ENCODE results near the gene RBFA. TPM values are rescaled to one million over a fixed set of nuclear protein-coding genes. Genes with fewer than 3 reads are reported as not detected.
A peak's percentile ranks its signal among the peaks of the same experiment; 100 is the strongest.
"Not testable (repeated sequence)": the region's sequence is repeated elsewhere in the genome, so short reads cannot be mapped to it uniquely, and the experiment has no call there.

Gene RBFA
- total and polyA plus RNA-seq, 2 experiments from 2014 or later = 28.4 to 45.1 TPM

DNA sequence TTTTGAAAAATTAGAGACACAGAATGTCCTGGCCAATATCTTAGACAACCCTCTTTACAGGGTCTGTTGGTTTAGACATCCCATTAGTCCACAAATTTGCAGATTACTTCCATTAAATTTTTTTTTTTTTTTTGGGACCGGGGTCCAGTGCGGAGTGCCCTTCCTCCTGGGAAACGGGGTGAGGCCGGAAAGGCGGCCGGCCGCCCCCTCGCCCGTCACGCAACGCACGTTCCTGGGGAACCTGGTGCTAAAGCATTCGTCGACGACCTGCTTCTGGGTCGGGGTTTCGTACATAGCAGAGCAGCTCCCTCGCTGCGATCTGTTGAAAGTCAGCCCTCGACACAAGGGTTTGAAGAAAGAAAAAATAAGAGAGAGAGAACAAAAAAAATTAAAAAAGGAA lies 21.5 kb upstream of the RBFA start:
- no peak overlapping the region for H3K4me3 ChIP-seq
- no peaks in the 10 kb centered on the region for H3K4me1 ChIP-seq (ENCODE audit: low read depth)
- no peaks in the 10 kb centered on the region for H3K36me3 ChIP-seq
- no peaks in the 10 kb centered on the region for H3K27me3 ChIP-seq
- no peaks in the 10 kb centered on the region for H3K9me3 ChIP-seq (ENCODE audit: low read depth)
- H3K27ac ChIP-seq = no peak overlapping the region
- TF ChIP-seq, protein P1, sequence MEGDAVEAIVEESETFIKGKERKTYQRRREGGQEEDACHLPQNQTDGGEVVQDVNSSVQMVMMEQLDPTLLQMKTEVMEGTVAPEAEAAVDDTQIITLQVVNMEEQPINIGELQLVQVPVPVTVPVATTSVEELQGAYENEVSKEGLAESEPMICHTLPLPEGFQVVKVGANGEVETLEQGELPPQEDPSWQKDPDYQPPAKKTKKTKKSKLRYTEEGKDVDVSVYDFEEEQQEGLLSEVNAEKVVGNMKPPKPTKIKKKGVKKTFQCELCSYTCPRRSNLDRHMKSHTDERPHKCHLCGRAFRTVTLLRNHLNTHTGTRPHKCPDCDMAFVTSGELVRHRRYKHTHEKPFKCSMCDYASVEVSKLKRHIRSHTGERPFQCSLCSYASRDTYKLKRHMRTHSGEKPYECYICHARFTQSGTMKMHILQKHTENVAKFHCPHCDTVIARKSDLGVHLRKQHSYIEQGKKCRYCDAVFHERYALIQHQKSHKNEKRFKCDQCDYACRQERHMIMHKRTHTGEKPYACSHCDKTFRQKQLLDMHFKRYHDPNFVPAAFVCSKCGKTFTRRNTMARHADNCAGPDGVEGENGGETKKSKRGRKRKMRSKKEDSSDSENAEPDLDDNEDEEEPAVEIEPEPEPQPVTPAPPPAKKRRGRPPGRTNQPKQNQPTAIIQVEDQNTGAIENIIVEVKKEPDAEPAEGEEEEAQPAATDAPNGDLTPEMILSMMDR (IDR thresholded peaks at IDR 0.05; ENCODE audit: low read depth, low read length) = no peak
- DNase-seq (ENCODE audit: low read depth in 1 of 2, low spot score in 1 of 2) = no peak

DNA sequence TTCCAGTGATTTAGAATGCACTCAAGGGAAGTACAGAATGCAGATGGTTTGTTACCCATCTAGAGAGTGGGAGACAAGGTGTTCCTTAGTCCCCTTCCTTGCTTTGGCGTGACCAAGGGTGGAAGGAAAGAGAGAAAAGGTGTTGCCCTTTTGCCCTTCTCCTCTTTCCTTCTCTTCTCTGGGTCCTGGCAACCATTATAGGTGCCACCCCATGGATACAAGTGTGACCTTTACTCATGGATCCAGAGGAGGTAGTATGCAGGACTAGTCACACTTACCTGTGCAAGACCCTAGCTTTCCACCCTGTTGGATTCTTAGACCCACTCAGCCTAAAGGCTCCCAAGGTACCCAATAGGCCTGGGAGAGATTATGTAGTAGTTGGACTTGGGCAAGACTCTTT lies 11.6 kb upstream of the RBFA start:
- H3K4me3 ChIP-seq = no peak overlapping the region
- no peaks in the 10 kb centered on the region for H3K36me3 ChIP-seq
- H3K9me3 ChIP-seq (ENCODE audit: low read depth) = no peaks in the 10 kb centered on the region
- no peak overlapping the region for H3K27ac ChIP-seq
- H3K4me1 ChIP-seq (ENCODE audit: low read depth) = no peaks in the 10 kb centered on the region
- TF ChIP-seq, protein P1 (IDR thresholded peaks at IDR 0.05; ENCODE audit: low read depth, low read length) = no peak
- H3K27me3 ChIP-seq = no peaks in the 10 kb centered on the region
- DNase-seq (ENCODE audit: low read depth in 1 of 2, low spot score in 1 of 2) = peak; percentile 43 to 54

DNA sequence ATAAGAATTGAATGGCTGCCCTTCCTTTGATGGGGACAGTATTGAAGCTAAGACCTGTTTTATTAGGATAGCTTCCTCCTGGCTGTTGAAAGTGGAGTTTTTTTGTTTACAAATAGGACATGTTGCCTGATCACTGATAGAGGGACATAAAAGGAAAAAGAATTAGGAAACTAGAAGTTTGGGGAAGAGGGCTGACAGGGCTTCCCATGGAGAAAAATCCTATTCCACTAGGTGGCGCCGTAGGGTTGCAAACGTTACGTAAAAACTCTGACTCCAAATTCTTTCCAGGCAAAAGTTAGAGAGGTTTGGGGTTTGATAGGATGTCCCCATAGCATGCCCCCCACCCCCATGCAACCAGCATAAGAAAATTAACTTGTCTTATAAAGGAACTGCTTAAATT lies 11.1 kb upstream of the RBFA start:
- H3K4me3 ChIP-seq = no peak overlapping the region
- no peaks in the 10 kb centered on the region for H3K9me3 ChIP-seq (ENCODE audit: low read depth)
- H3K27me3 ChIP-seq = no peaks in the 10 kb centered on the region
- TF ChIP-seq, protein P1 (IDR thresholded peaks at IDR 0.05; ENCODE audit: low read depth, low read length) = peak; percentile 25
- no peak for DNase-seq (ENCODE audit: low read depth in 1 of 2, low spot score in 1 of 2)
- no peaks in the 10 kb centered on the region for H3K36me3 ChIP-seq
- no peak overlapping the region for H3K27ac ChIP-seq
- H3K4me1 ChIP-seq (ENCODE audit: low read depth) = no peaks in the 10 kb centered on the region

DNA sequence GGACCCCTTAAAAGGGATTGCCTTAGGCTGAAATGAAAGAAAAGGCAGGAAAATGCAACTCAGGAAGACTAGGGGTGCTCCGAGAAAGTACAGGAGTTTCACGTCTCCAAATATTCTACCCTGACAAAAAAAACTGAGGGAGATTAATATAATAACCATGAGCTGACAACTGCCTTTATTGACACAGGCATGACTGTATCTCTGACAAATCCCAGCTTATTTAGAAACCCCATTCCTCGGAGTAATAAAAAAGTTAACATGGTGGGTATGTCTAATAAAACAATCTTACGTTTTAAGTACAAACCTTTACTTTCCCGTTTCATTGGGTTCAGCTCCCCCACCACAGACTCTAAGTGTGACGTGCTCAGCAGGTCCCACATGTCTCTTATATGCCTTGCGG lies 7.9 kb upstream of the RBFA start:
- Histone ChIP-seq H3K36me3 (no peaks in the 10 kb centered on the region), H3K4me1 (ENCODE audit: low read depth) (no peaks in the 10 kb centered on the region), H3K9me3 (ENCODE audit: low read depth) (no peaks in the 10 kb centered on the region), H3K4me3 (no peak overlapping the region), H3K27me3 (no peaks in the 10 kb centered on the region), H3K27ac (no peak overlapping the region)
- DNase-seq (ENCODE audit: low read depth in 1 of 2, low spot score in 1 of 2) = no peak
- TF ChIP-seq, protein P1 (IDR thresholded peaks at IDR 0.05; ENCODE audit: low read depth, low read length) = no peak

DNA sequence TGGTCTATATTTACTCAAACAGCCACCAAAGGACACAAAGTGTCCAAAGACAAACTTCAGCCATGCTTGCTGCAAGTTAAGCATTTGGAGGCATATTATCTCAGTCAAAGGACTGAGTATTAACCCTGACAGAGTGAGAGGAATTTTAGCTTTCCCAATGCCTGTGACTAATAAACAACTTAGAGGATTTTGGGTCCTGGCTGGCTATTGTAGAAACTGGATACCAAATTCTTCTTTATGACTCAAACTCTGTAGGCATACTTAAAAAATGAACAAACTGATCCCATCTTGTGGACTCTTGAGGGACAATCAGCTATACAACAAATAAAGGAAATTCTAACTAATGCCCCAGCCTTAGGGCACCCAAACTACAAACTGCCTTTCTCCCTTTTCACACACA lies 6.5 kb upstream of the RBFA start:
- H3K9me3 ChIP-seq (ENCODE audit: low read depth); H3K27me3 ChIP-seq; H3K27ac ChIP-seq; H3K4me3 ChIP-seq; H3K4me1 ChIP-seq (ENCODE audit: low read depth); H3K36me3 ChIP-seq: not testable (repeated sequence)
- peak in 1 of 2 donors; percentile 54 for DNase-seq (ENCODE audit: low read depth in 1 of 2, low spot score in 1 of 2)

DNA sequence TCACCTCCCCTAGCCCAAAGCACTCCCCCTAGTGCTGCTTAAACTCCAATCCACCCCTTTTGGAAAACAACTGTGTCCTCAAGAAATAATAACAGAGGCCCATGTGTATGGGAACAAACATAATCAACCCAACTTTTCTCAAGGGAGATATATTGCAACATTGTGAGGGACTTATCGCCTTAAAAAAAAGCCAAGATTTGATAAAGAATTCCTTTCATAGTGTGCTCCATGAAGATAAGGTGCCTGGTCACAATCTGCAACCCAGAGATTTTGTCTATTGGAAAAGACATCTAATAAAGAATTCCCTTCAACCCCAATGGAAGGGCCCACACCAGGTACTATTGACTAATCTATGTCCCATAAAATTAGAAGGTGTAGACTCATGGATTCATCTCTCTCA lies 4.5 kb upstream of the RBFA start:
- Histone ChIP-seq H3K4me3 (no peak overlapping the region), H3K36me3 (no peaks in the 10 kb centered on the region), H3K27me3 (no peaks in the 10 kb centered on the region), H3K9me3 (ENCODE audit: low read depth) (no peaks in the 10 kb centered on the region), H3K4me1 (ENCODE audit: low read depth) (no peaks in the 10 kb centered on the region), H3K27ac (no peak overlapping the region)
- DNase-seq (ENCODE audit: low read depth in 1 of 2, low spot score in 1 of 2) = no peak
- TF ChIP-seq, protein P1 (IDR thresholded peaks at IDR 0.05; ENCODE audit: low read depth, low read length) = no peak
